Hematopoietic multipotent progenitor cell treated with erythropoietin and hydrocortisone succinate and interleukin-3 and kit ligand, for 17 days (in vitro differentiated cells): ENCODE results near the gene TPO.

Source experiments
- DNase-seq: peaks from one replicate; pipeline ENCODE4 v3.0.0-alpha.2; 2015; ENCODE audit warnings: low spot score

Gene TPO

GRCh38 chr2:1584691-1585485, 171.6 kb downstream of the TPO start:
- DNase-seq, result no peak

GRCh38 chr2:1585635-1586034, 172.4 kb downstream of the TPO start:
- no peak for DNase-seq

GRCh38 chr2:1586251-1586922, 173.1 kb downstream of the TPO start:
- DNase-seq, result no peak

GRCh38 chr2:1586923-1587840, 173.9 kb downstream of the TPO start:
- no peak for DNase-seq

GRCh38 chr2:1588051-1588977, 175.1 kb downstream of the TPO start:
- DNase-seq, result no peak

- DNase-seq, result no peak
These were observed 175.8 kb downstream of the TPO start for GRCh38 chr2:1588978-1589621.

- DNase-seq, result no peak
These were observed 177.6 kb downstream of the TPO start for GRCh38 chr2:1590596-1591460.

GRCh38 chr2:1591461-1591770, 178.2 kb downstream of the TPO start:
- DNase-seq, result no peak
